GM19397 (cell line): ENCODE measurements around the gene DIP2C.

ENCODE experiments used
- ATAC-seq: cut with Tn5 transposase; IDR thresholded peaks from one replicate; pipeline ENCODE4 v1.9.1; 2021; ENCODE audit warnings: mild to moderate bottlenecking, moderate library complexity; ENCODE audit not compliant: unreplicated experiment

Gene DIP2C

DNA sequence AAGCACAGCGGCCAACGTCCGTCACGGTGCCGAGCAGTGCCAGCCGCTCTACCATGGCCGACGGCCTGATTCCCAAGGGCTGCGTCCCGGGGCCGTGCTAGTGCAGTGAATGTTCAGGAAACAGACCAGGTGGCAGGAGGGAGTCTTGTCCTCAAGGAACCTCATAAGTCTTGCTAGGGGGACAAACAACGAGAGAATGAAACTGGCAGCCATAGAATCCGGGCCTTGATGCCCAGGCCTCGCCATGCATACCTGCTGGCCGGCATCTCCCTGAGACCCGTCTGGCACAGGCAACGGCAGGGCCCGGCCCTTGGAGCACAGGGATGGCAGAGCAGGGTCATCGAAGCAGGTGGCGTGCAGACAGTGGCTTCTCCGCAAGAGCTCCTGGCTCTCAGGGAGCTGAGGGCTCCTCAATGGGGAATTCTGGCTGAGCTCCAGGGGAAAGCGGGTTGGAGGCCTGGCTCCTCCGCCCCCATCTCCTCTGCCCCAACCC lies 58.8 kb downstream of the DIP2C start:
- no peak for ATAC-seq

DNA sequence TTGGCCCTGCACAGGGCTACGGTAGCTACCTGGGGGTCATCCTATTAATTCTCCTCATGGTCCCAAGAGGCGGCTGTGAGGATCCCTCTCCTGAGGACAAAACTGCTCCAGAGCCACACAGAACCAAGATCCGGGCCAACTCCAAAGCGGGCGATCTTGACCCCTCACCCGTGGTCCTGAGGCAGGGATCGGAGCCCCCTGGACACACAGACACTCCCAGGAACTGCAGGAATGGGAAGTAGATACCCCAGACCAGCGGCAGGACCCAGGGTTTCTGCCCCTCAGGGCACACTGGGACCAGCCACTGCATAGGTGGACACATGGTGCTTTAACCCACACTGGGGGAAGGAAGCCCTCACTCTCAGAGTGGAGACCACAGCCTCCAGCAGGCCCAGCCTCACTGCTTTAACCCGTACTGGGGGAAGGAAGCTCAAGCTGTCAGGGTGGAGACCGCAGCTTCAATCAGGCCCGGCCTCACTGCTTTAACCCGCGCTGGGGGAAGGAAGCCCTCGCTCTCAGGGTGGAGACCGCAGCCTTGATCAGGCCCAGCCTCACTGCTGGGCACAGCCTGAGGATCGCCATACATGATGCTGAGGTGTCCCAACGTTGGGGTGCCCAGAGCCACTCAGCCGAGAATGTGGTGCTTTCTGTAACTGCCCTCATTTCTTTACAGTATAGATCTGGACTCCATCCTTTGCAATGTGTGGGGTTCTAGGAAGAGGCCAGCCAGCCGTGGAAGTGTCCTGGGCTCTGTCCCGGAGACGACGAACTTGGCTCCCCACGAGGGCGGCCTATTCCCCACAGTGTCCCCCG lies 60.1 kb downstream of the DIP2C start:
- no peak for ATAC-seq

DNA sequence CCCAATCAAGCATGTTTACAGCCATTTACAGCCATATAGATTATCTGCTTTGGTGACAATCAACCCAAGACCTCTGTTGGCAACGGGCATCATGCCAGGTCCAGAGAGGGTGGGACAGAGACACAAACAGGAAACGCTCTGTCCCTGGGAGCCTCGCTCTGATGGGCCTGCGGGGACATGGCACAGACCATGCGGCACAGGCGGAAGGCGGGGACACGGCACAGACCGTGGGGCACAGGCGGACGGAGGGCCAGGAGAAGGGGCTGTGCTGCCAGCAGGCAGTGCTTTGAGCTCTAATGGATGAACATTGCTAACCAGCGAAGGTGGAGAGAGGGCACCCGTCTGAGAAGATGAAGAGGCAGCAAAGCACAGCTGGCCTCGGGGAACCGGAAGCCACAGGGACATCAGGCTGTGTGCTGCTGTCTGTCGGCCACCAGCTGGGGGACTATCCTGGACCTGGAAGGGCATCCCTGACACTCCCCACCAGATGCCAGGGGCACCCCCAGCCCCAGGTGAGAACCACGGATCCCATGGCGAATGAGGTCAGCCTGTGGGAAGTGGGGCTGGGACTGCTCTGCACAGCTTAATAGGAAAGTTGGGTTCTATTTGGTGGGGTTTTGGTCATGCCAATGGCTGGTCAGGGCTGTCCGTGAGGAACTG lies 61.0 kb downstream of the DIP2C start:
- ATAC-seq, result no peak

DNA sequence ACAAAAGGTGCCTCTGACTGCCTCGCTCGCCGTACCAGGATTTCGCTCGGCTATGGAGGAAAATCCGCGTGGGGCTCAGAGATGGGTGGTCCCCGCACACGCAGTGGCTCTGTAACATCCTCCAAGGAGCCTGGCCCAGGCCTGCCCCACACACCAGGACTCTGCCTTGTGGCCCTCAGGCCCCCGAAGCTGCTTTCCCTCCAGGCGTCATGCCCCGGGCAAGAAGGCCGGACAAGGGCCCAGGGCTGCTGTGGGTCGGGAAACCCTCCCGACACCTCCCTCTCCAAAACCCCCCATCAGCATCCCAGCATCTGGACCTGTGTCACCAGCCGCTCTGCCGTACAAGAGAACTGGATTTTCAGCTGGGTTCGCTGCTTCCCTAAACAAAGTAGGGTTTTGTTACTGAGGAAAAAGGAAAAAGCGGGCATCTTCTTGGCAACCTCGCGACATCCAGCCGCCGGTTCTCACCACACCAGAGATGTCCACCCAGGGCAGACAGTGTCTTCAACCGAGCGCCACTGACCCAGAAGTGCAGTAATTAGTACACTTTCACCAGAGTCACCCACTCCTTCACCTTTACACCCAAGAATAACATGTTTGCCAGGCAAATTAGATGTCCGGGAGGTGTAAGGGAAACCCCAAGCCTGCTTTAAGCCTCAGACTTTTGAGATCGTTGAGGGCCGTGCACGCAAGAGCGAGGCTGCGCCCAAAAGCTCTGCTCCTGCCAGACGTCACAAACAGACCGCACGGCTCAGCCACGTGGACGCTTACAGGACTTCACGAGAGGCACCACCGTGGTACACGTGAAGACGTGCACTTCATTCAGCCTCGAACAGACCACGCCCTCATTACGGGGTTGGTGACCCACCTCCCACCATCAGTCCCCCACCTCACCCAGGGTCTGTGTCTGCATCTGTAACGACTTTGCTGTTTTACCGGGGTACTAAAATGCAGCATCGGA lies 62.2 kb downstream of the DIP2C start:
- ATAC-seq, result no peak

DNA sequence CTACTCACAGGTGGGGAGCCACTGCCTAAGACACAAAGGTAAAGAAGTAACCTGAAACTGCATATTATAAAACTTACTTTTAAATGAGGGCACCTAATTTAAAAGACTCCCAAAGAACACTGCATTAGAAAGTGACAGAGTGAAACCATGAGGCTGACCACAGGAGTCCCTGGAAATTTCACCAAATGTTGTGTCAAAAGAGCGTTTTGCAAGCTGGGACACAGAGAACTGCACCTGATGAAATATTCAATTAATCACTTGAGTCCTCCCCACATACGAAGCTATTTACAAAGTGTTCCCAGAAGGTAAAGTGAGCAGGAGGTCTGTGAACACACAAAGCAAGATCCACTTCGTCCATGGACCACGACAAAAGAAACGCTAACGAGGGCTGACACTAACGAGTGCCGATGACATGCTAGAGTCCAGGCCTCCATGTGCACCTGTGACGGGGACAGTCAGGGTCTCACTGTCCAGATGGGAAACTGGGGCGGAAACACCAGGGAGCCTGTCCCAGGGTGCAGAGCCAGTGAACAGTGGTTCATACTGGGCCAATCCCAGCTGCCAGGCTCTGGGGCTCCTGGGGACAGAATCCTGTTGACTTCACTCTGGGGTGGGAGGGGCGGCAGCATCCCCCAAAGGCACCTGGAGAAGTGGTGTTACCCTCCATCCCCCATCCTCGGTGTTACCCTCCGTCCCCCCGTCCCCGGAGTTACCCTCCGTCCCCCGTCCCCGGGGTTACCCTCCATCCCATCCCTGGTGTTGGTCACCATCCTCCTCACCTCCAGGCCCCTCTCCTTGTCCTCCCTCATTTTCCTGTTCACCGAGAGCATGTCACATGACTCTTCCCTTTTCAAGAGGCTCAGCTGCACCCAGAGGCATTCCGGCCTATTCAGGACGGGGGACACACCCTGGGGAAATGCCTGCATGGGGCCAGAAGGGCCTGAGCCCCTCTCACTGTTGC lies 63.4 kb downstream of the DIP2C start:
- no peak for ATAC-seq

DNA sequence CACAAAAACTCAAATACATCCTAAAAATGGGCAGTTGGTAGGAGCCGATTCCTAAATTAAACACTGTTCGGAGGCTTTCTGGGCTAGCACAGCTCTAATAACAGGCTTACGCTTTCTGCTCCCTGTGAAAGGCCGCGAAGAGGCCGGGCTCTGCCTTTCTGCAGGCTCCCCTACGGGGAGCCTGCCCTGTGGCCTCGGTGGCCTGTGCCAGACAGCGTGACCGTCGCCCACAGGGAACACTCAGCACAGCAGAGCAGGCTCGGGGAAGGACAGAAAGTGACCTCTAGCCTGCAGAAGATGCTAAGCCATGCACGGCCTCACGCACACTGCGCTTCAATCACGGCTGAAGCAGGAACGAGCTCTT lies 64.2 kb downstream of the DIP2C start:
- ATAC-seq, result no peak

DNA sequence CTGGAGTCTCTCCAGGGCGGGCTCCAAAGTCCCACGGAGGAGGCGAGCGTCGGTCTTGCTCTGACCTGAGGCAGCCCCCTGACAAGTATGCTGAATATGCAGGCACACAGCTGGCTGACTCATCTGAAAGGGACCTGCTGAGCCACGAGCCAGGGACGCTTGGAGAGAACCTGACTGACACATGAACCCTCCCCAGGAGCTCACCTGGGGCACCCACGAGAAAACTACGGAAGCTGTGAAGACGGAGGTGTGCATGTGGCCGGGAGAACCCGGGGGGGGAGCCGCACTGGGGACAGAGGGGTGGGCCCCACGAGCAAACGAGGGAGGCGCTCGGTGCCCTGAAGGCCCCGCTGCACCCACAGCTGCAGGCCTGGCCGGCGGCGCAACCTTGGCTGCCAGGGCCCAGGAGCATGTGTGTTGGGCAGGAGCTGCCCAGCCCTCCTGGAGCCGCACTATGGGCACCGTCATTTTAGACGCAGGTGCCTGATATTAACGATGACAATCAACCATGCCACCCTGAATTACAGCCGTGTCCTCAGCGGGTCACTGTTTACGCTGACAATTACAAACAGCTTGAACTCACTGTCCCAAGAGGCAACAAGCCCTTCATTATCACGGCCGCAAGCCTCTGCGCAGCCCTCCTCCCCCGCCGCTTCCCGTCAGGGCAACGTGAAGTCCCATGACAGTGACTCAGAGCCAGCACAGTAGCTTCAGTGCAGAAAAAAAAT lies 64.7 kb downstream of the DIP2C start:
- no peak for ATAC-seq

DNA sequence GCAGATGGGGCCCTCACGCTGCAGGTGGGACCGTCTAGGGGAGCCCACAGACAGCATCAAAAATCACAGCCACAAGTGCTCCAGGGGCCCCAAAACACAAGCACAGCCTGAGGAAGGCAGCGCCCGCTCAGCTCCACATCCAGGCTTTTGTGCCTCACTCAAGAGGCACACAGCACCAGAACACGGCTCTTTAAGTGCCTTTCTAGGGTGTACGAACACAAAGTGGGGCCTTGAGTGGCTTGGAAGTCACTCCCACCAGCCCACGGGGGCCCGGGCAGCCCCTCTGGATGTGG lies 65.2 kb downstream of the DIP2C start:
- no peak for ATAC-seq

DNA sequence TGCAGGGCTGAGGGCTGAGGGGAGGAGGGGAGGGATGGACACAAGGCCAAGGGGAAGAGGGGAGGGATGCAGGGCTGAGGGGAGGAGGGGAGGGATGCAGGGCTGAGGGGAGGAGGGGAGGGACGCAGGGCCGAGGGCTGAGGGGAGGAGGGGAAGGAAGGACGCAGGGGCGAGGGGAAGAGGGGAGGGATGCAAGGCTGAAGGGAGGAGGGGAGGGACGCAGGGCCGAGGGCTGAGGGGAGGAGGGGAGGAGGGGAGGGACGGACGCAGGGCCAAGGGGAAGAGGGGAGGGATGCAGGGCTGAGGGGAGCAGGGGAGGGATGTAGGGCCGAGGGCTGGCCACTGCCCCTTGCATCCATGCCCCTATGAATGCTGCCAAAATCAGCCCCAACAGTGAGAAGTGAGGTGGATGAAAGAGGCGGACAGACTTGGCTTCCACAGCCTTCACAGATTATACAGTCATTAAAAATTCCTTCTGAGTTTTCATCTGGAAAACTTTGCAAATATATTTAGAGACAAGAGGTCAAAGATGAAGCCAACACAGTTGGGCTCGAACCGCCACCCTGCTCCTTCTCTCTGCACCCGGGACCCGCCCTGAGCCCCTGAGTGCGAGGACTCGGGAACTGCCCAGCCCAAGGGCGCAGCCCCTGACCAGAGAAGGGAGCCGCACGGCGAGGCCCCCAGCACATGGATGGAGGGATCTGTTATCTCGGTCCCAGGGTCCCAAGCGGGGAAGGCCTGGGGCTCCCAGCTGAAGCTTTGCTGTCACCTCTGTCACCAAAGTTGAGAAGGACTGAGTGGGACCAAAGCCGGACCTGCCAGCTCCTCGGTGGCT lies 65.8 kb downstream of the DIP2C start:
- ATAC-seq, result no peak

DNA sequence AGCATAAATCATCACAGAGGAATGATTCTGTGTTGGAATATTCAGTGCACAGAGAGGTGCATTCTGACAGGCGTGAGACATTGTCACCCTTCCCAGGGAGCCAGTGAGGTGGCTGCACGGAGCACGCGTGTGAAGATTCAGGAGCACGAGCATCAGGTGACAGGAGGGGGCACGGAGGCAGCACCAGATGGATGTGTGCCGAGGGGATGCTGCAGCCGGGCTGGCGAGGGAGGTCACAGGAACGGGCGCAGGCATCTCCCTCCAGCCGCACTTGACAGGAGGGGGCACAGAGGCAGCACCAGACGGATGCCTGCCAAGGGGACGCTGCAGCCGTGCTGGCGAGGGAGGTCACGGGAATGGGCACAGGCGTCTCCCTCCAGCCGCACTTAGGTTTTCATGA lies 66.5 kb downstream of the DIP2C start:
- no peak for ATAC-seq

DNA sequence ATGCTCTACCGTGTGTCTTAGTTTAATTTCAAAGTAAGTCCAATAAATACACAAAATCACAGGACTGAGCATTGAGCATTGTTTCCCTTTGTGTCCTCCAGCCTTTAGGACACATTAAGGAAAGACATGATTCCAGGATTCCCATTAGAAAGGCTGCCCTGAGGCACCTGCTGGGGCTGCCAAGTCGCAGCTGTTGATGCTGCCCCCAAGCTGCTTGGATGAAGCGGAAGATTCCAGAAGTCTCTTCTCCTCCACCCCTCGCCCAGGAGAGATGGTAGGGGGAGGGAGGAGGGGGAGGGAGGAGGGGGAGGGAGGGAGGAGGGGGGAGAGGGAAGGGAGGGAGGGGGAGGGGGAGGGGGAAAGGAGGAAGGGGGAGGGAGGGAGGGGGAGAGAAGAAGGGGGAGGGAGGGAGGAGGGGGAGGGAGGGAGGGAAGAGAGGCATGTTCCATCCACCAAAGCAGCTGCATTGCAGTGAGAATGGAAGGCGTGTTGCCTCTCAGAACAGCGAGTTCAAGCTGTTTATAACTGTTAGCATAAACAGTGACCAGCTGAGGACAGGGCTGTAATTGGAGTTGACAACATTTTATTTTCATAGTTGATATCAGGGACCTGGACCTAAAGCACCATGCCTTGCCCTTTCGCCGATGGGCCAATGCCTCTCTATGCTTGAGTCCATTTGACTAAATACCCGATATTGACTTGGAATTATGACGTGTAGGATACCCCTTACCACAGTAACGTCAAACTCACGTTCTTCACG lies 67.3 kb downstream of the DIP2C start:
- ATAC-seq, result no peak

DNA sequence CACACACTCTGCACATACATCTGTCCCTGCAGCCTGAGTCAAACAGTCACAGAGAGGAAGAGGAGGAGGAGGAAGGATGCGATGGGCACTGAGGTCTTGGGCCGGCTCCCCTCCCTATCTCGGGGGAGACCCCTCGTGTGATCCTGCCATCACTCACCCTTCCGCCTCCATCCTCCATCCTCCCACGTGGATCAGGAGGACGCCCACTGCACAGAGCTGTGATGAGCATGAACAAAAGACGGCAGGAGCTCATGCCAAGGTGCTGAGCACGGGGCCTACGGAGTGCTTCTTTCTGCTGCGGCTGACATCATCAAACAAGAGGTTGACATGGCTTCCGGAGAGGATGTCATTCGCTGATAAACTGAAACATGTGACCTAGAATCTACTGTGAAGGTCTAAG lies 68.0 kb downstream of the DIP2C start:
- no peak for ATAC-seq

DNA sequence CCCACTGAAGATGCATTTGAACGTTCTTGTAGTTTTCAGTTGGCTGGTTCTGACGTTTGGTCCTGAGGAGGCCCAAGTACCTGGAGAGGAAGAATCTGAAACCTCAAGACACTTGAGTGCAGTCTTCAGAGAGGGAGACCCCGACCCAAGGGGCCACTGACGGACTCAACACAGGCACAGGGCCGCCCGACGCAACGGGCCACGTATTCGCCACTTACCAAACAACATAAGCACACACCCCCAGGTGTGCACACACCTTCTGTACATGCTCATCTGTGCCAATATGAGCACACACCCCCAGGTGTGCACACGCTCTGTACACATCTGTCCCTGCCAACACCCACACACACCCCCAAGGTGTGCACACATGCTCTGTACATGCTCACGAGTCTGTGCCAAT lies 68.5 kb downstream of the DIP2C start:
- no peak for ATAC-seq

DNA sequence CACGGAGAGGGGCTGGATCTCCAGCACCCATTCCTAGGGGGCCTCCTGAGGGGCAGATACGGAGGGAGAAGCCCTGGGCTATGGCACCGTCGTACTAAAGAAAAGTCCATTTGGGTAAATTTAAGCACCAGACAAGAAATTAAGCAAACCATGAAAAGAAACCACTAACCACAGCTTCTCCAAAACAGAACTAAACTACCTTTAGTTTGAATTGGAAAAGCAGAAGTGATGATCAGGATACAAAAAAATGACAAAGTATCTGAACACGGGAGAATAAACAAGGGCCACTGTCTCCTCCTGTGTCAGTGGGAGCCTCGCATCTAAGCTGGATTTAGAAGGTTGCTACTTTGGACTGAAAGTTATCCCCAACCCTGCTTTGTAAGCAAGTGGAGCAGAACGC lies 69.1 kb downstream of the DIP2C start:
- no peak for ATAC-seq

DNA sequence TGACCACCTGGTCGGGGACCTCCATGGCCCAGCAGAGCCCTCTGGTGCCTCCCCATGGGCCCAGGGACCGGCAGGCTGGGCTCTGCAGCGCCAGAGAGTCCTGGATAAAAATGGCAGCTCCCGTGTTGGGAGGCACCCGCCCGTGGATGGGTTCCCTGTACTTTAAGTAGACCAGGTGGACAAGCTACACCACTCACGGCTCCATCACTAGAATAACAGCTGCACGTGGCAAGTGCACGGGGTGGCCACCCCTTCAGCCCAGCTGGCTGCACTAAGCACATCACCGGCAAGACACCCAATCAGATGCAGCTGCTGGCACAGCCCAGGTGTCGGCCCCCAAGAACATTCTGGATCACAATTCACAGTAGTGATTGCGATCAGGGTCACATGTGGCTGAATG lies 69.8 kb downstream of the DIP2C start:
- ATAC-seq, result no peak

DNA sequence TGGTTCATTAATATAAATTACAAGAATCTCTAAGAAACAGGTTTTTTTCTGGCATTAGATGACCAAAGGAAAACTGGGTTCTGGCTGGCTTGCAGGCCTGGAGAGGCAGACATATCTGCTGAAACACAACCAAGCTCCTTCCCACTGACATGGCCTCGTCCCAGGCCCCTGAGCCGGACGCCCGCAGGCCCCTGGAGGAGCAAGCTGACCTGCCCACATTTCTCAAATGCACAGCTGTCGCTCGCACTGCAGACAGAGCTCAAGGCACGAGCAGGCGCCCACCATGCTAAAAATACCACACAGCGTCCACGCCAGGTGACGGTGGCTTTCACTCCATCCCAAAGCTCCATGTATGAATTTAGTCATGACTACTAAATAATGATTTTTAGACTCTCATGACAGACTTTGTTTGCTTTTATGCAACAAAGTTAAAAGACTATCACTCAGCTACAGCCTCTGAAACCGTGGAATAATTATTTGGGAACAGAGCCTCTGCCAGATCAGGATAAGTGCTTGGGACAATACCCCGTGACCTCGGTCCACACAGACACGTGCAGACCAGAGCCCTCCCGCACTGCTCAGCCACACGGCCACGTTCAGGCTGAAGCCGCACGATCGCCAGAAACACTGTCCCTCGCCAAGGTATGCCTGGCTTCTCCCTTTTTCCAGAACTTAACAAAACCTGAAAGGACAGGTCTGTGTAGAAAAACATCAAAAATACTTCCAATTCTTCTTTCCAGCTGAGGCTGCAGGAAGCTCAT lies 71.1 kb downstream of the DIP2C start:
- no peak for ATAC-seq

DNA sequence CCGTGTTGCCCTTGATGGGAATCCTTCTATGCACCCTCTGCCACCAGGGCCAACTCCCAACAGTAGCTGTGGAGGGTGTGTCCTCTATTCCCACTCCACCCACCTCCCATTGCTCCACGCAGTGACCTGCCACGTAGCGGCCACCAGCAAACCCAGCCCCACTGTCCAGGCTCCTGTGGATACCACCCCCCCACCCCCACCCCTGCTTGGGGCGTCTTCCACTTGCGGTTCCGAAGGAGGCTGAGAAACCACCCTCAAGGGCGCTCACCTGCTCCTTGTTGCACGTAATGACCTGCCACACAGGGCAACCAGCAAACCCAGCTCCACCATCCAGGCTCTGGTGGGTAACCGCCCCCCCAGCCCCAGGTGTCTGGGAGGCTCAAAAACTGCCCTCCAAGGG lies 72.0 kb downstream of the DIP2C start:
- ATAC-seq, result no peak
